Activated naive CD8-positive, alpha-beta T cell treated with anti-CD3 and anti-CD28 coated beads for 36 hours (primary cell): Measurements from ENCODE around the gene PTGER4. TPM values are rescaled to one million over a fixed set of nuclear protein-coding genes. Genes with fewer than 3 reads are reported as not detected.
"Not testable (repeated sequence)": the region's sequence is repeated elsewhere in the genome, so short reads cannot be mapped to it uniquely, and the experiment has no call there.

Experiments used
- DNase-seq: peaks from one replicate; pipeline ENCODE4 v3.0.0; 2021
- H3K27ac Mint-ChIP-seq: one replicate; pipeline ENCODE4 v1.8.0; 2022; ENCODE audit warnings: mild to moderate bottlenecking, moderate library complexity, mixed read lengths
- H3K27me3 Mint-ChIP-seq: one replicate; pipeline ENCODE4 v1.8.0; 2022; ENCODE audit warnings: mild to moderate bottlenecking, mixed read lengths
- H3K36me3 Mint-ChIP-seq: one replicate; pipeline ENCODE4 v1.8.0; 2021; ENCODE audit warnings: mild to moderate bottlenecking, mixed read lengths
- H3K4me1 Mint-ChIP-seq: one replicate; pipeline ENCODE4 v1.8.0; 2021; ENCODE audit warnings: mixed read lengths
- H3K4me3 Mint-ChIP-seq: one replicate; pipeline ENCODE4 v1.8.0; 2022; ENCODE audit warnings: mild to moderate bottlenecking, moderate library complexity, mixed read lengths
- H3K9me3 Mint-ChIP-seq: one replicate; pipeline ENCODE4 v1.8.0; 2022; ENCODE audit warnings: mixed read lengths
- total RNA-seq, 2 experiments: library from RNA; stranded (reverse); gene quantifications; one replicate each; pipeline ENCODE4 v1.2.3, GENCODE V29; 2021

The PTGER4 gene
- total RNA-seq, 2 experiments from 2014 or later = 64.5 to 65.2 TPM

DNA sequence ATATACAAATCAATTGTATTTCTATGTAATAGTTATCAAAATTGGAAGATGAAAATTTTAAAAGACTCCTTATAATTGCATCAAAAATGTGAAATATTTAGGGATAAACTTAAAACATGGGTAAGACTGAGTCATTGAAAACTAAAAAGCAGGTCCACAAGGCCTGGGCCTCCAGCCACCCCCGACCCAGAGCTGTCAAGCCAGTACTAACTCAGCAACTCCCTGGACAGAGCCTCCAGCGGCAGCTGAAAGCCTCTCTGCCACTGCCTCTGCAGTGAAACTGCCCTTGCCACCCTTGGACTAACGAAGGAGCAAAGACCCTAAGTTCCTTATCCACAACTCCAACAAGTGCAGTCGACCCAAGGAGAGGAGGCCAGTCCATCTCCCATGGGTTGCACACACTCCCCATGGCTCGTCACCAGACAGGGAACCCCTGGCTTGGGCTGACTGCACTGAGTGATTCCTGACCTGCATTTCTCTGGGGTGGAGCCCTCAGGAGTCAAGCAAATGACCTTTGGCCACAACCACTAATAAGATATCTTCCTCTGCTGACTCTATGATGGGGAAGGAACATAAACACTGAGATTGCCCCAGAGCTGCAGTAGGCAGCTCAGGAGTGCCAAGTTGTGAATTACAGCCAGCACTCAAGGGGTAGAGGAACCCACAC, 20.5 kb downstream of the PTGER4 start:
- H3K36me3 Mint-ChIP-seq = peaks cover 74% of the 10 kb centered on the region
- peaks cover 45% of the 10 kb centered on the region for H3K9me3 Mint-ChIP-seq
- no peak for DNase-seq
- H3K4me3 Mint-ChIP-seq = no peak overlapping the region
- H3K4me1 Mint-ChIP-seq = no peaks in the 10 kb centered on the region
- no peaks in the 10 kb centered on the region for H3K27me3 Mint-ChIP-seq
- H3K27ac Mint-ChIP-seq = no peak overlapping the region

DNA sequence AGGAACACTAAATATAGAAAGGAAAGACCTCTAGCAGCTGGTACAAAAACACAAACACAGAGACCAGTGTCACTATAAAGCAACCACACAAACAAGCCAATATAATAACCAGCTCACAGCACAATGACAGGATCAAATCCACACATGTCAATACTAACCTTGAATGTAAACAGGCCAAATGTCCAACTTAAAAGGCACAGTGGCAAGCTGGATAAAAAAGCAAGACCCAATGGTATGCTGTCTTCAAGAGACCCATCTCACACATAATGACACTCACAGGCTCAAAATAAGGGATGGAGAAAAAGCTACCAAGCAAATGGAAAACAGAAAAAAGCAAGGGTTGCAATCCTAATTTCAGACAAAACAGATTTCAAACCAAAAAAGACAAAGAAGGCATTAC, 22.3 kb downstream of the PTGER4 start:
- H3K4me1 Mint-ChIP-seq, DNase-seq, H3K4me3 Mint-ChIP-seq, H3K27me3 Mint-ChIP-seq, H3K27ac Mint-ChIP-seq: not testable (repeated sequence)
- Mint-ChIP-seq H3K36me3 (peaks cover 73% of the 10 kb centered on the region), H3K9me3 (peaks cover 51% of the 10 kb centered on the region)

DNA sequence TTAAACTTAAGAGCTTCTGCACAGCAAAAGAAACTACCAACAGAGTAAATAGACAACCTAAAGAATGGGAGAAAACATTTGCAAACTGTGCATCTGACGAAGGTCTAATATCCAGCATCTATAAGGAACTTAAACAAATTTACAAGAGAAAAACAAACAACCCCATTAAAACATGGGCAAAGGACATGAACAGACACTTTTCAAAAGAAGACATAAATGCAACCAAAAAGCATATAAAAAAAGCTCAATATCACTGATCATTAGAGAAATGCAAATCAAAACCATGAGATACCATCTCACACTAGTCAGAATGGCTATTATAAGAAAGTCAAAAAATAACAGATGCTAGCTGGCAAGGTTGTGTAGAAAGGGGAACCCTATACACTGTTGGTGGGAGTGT, 25.8 kb downstream of the PTGER4 start:
- not testable (repeated sequence) for DNase-seq, H3K4me3 Mint-ChIP-seq, H3K4me1 Mint-ChIP-seq, H3K27ac Mint-ChIP-seq, H3K27me3 Mint-ChIP-seq
- H3K9me3 Mint-ChIP-seq = peaks cover 69% of the 10 kb centered on the region
- H3K36me3 Mint-ChIP-seq = peaks cover 82% of the 10 kb centered on the region

DNA sequence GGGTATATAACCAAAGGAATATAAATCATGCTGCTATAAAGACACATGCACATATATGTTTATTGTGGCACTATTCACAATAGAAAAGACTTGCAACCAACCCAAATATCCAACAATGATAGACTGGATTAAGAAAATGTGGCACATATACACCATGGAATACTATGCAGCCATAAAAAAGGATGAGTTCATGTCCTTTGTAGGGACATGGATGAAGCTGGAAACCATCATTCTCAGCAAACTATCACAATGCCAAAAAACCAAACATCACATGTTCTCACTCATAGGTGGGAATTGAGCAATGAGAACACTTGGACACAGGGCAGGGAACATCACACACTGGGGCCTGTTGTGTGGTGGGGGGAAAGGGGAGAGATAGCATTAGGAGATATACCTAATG, 30.9 kb downstream of the PTGER4 start:
- H3K27me3 Mint-ChIP-seq, DNase-seq, H3K4me3 Mint-ChIP-seq, H3K4me1 Mint-ChIP-seq, H3K27ac Mint-ChIP-seq: not testable (repeated sequence)
- H3K9me3 Mint-ChIP-seq = peaks cover 29% of the 10 kb centered on the region
- H3K36me3 Mint-ChIP-seq = peaks cover 39% of the 10 kb centered on the region

DNA sequence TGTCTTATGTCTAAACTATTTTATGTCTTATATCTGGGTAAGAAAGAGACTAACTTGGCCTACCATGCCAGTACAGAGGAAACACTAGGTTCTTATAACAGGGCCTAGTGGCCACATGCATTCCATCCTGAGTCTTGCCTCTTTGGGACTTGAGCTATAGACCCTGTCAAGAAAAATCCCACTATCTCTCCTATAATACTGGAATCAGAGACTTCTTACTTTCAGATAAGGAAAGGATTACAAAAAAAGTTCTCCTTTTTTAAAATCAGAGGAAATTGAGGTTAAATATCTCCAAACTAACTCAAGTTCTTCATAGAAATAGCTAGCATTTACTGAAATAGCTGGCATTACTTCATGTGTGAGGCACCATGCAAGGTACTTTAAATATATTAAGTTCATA, 34.3 kb downstream of the PTGER4 start:
- no peaks in the 10 kb centered on the region for H3K27me3 Mint-ChIP-seq

DNA sequence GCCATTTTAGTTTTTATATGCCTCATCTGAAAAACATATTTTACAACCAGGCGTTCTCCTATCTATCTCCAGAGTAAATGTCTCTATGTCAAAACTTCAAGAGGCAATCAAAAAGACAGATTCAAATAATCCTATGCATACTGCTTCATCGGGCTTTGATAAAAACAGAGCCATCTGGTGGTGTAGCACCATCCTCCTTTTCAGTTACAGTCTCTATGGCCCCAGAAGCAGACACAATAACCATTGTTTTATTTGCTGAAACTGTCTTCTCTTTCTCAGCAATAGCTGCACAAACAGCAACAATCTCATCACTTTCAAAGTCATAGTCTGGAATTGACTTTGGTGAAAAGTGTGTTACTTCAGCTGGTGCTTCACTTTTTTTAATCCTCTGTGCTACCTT, 36.3 kb downstream of the PTGER4 start:
- H3K36me3 Mint-ChIP-seq = peaks cover 27% of the 10 kb centered on the region
- peaks cover 9% of the 10 kb centered on the region for H3K4me1 Mint-ChIP-seq
- no peak overlapping the region for H3K27ac Mint-ChIP-seq
- no peak overlapping the region for H3K4me3 Mint-ChIP-seq
- peaks cover under 1% of the 10 kb centered on the region for H3K9me3 Mint-ChIP-seq
- no peak for DNase-seq
- no peaks in the 10 kb centered on the region for H3K27me3 Mint-ChIP-seq

More for the DNA sequence above, 34.3 kb downstream of the PTGER4 start:
- Mint-ChIP-seq H3K4me3 (no peak overlapping the region), H3K9me3 (peaks cover 11% of the 10 kb centered on the region), H3K4me1 (peaks cover 9% of the 10 kb centered on the region), H3K27ac (no peak overlapping the region), H3K36me3 (peaks cover 25% of the 10 kb centered on the region)
- DNase-seq = no peak

DNA sequence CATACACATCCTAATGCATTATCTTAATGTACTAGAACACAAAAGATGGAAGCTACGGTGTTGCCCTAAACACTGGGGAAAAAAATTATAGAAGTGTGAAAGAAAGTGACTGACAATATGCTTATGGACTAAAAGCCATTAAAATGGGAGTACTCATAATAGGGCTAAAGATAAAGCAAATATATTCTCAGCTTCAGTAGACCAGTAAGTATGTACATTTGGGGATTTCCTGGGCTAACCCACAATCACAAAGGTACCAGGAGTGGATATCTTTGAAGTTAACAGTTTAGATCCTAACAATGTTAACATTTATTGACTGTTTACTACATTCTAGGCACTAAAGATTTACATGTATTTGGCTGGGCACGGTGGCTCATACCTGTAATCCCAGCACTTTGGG, 36.9 kb downstream of the PTGER4 start:
- no peaks in the 10 kb centered on the region for H3K27me3 Mint-ChIP-seq
- H3K27ac Mint-ChIP-seq = no peak overlapping the region
- H3K9me3 Mint-ChIP-seq = peaks cover 5% of the 10 kb centered on the region
- H3K36me3 Mint-ChIP-seq = peaks cover 33% of the 10 kb centered on the region
- no peak for DNase-seq
- H3K4me1 Mint-ChIP-seq = peaks cover 11% of the 10 kb centered on the region
- no peak overlapping the region for H3K4me3 Mint-ChIP-seq

DNA sequence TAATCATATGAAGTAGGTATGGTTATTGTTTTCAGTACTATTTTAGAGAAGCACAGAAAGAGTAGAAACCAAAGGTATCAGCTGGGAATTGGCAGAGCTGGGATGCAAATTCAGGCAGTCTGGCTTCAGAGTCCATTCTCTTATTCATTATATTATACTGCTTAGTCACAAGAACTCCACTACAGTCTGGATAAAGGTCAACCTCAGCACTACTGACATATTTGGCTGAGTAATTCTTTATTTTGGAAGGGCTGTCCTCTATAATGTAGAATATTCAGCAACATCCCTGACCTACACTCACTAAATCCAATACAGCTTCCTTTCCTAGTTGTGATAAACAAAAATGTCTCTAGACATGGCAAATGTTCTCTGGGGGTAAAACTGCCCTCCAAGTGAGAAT, 37.6 kb downstream of the PTGER4 start:
- no peak for DNase-seq
- Mint-ChIP-seq H3K4me3 (no peak overlapping the region), H3K9me3 (peaks cover 6% of the 10 kb centered on the region), H3K27me3 (no peaks in the 10 kb centered on the region), H3K4me1 (peaks cover 11% of the 10 kb centered on the region), H3K27ac (no peak overlapping the region), H3K36me3 (peaks cover 35% of the 10 kb centered on the region)

DNA sequence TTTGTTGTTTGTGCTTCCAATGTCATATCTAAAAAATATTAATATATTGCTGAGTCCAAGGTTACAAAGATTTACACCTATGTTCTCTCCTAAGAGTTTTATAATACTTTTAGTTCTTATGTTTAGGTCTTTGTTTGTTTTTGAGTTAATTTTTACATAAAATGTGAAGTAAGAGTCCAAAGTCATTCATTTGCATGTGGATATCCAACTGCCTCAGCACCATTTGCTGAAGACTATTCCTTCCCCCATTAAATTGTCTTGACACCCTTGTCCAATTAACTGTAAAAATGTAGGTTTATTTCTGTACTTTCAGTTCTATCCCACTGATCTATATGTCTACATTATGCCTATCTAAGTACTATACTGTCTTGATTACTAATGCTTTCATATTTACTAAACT, 40.4 kb downstream of the PTGER4 start:
- Mint-ChIP-seq H3K4me3 (no peak overlapping the region), H3K9me3 (peaks cover 6% of the 10 kb centered on the region), H3K27ac (no peak overlapping the region), H3K4me1 (peaks cover 11% of the 10 kb centered on the region), H3K27me3 (no peaks in the 10 kb centered on the region), H3K36me3 (peaks cover 44% of the 10 kb centered on the region)
- no peak for DNase-seq

DNA sequence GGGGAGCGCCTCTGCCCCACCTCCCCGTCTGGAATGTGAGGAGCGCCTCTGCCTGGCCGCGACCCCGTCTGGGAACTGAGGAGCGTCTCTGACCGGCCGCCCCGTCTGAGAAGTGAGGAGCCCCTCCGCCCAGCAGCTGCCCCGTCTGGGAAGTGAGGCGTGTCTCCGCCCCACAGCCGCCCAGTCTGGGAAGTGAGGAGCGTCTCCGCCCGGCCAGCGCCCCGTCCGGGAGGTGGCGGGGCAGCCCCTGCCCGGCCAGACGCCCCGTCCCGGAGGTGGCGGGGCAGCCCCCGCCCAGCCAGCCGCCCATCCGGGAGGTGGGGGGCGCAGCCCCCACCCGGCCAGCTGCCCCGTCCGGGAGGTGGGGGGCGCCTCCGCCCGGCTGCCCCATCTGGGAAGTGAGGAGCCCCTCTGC, 42.8 kb downstream of the PTGER4 start:
- H3K36me3 Mint-ChIP-seq = peaks cover 43% of the 10 kb centered on the region
- not testable (repeated sequence) for H3K9me3 Mint-ChIP-seq, H3K4me3 Mint-ChIP-seq, H3K27ac Mint-ChIP-seq, H3K4me1 Mint-ChIP-seq, H3K27me3 Mint-ChIP-seq, DNase-seq

DNA sequence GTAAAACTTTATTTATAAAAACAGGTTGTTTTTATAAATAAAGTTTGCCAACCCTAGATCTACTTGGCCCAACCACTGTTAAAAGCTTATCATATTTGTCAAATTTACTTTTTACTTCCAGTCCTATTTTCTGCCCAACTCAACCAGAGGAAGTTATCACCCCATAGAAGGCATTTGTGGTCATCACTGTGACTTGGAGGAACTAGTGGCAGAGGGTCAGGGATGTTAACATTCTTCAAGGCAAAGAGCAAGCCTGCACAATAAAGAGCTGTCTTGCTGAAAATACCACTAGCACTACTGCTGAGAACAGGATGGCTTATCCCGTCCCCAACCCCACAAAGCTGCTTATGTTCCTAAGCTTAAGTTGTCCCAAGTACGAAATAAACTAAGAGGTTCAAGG, 53.7 kb downstream of the PTGER4 start:
- H3K36me3 Mint-ChIP-seq = peaks cover 6% of the 10 kb centered on the region
- no peaks in the 10 kb centered on the region for H3K9me3 Mint-ChIP-seq
- no peak overlapping the region for H3K4me3 Mint-ChIP-seq
- H3K4me1 Mint-ChIP-seq = peaks cover 19% of the 10 kb centered on the region
- no peaks in the 10 kb centered on the region for H3K27me3 Mint-ChIP-seq
- H3K27ac Mint-ChIP-seq = no peak overlapping the region
- no peak for DNase-seq

DNA sequence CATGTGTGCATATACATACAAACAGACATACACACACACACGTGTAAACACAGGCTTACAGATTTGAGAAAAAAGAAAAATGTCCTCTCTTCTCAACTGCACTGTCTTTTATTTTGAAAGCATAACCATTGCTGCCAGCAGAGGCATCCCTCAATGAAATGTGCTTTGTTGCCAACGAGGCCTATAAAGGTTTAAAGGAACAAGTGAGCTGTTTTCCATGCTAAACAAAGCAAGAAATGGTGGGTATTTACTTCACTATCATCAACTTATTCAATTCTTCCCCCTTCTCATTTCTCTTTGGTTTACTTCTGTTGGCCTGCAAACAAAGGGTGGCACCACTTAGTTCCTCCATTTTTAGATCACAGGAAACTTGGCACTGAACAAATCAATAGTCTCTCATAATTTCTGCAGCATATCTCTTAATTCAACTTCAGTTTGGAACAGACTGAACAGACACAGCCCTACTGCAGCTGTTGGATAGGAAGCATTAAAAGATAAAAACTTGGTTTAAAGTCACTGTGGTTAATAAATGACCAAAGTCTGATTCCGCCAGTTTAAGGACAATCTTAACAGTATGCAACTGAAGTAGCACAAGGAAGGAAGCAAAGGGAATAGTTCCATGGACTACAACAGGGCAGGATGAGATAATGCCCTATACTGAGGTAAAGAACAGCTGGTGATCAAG, 54.3 kb downstream of the PTGER4 start:
- H3K27me3 Mint-ChIP-seq = no peaks in the 10 kb centered on the region
- peaks cover 19% of the 10 kb centered on the region for H3K4me1 Mint-ChIP-seq
- no peak overlapping the region for H3K27ac Mint-ChIP-seq
- H3K4me3 Mint-ChIP-seq = no peak overlapping the region
- DNase-seq = no peak
- H3K36me3 Mint-ChIP-seq = peaks cover 9% of the 10 kb centered on the region
- H3K9me3 Mint-ChIP-seq = no peaks in the 10 kb centered on the region

DNA sequence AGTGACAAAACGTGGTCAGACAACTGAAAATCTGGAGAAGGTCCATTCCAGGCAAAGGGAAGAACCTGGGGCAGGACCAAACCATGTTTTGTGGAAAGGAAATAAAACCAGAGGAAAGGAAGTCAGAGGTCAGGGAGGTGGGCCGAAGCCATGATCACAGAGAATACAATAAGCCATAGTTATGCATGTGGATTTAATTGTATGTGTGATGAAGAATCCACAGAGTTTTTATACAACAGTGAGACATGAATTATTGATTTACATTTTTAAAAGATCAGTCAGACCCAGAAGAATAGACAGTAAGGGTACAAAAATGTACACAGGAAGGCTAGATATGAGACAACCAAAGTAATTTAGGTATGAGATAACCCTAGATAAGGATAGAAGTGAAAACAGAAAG, 55.3 kb downstream of the PTGER4 start:
- Mint-ChIP-seq H3K36me3 (peaks cover 15% of the 10 kb centered on the region), H3K27ac (no peak overlapping the region), H3K4me1 (peaks cover 19% of the 10 kb centered on the region), H3K4me3 (no peak overlapping the region), H3K27me3 (no peaks in the 10 kb centered on the region), H3K9me3 (peaks cover 3% of the 10 kb centered on the region)
- no peak for DNase-seq

DNA sequence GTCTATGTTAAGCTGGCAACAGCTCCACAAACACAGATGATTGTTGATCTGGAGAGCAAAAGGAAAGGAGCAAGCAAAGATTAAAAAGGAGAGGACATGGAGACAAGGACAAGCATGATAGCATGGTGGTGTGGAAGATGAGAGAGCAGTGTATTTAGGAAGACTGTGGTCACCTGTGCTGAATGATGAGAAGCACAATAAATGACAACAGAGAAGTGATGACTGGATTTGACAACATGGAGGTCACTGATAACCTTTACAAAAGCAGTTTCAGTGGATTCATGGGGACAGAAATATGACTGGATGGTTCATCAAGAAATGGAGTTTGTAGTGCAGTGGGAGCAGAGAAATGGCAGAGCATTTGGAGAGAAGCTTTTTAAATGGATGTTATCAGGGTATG, 55.9 kb downstream of the PTGER4 start:
- H3K36me3 Mint-ChIP-seq = peaks cover 19% of the 10 kb centered on the region
- peaks cover 16% of the 10 kb centered on the region for H3K4me1 Mint-ChIP-seq
- no peak overlapping the region for H3K4me3 Mint-ChIP-seq
- H3K27me3 Mint-ChIP-seq = no peaks in the 10 kb centered on the region
- H3K27ac Mint-ChIP-seq = no peak overlapping the region
- peaks cover 7% of the 10 kb centered on the region for H3K9me3 Mint-ChIP-seq
- no peak for DNase-seq

DNA sequence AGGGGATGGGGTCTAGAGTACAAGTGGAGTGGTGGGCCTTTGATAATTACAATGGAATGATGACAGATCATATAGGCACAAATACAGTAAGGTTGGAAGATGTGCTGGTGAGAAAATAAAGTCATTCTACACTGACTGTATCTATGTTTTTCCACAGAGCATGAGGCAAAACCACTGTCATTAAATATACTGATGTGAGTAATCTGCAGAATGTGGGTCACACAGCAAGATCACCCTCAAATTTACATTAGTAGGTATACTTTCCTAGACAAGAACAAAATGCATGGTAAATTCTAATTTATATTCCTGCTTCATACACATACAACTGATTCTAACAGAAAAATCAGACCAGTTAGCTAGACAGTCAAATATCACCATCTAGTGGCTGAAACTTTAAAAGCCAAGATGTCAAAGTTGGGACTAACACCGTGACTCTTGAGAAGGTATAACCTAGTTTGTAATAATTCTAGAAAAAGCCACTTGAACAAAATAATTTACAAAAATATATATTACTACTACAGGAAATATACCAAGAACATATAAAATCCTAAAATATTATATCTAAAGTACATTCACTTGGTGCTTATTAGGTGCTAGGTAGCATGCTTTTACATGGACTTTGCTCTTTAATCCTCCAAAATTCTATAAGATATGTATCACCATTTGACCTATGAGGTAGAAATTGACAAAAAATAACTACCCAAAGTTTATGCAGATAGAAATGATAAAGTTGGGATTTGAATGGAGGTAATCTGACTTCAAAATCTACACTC, 56.6 kb downstream of the PTGER4 start:
- DNase-seq = no peak
- Mint-ChIP-seq H3K9me3 (peaks cover 11% of the 10 kb centered on the region), H3K4me3 (no peak overlapping the region), H3K36me3 (peaks cover 25% of the 10 kb centered on the region), H3K27ac (no peak overlapping the region), H3K4me1 (peaks cover 15% of the 10 kb centered on the region), H3K27me3 (no peaks in the 10 kb centered on the region)
